HCT116 (cell line): ENCODE measurements around the gene MBD6. TPM values are rescaled to one million over a fixed set of nuclear protein-coding genes. Genes with fewer than 3 reads are reported as not detected.

ENCODE experiments used
- ATAC-seq: fragments of 200-7000 bp; cut with Tn5 transposase; 2 replicates; pipeline ENCODE4 v1.9.1; 2020; ENCODE audit warnings: mild to moderate bottlenecking, moderate library complexity
- BruUV-seq: library from RNA; stranded (reverse); fragments of 400-500 nt; replicated peaks from 2 replicates; lab custom pipeline; 2021; lab: Mats Ljungman, UMichigan
- CTCF ChIA-PET: fragments of 300-600 bp; sonication (Branson Sonifier 250); formaldehyde crosslinking; loops from one replicate; lab custom pipeline; 2021; ENCODE audit warnings: antibody characterized with exemption; lab: Charles Lee
- POLR2A ChIA-PET: fragments of 300-600, 350-600 bp; sonication (Branson Sonifier 250); formaldehyde crosslinking; loops from one replicate; lab custom pipeline; 2021; ENCODE audit warnings: antibody characterized with exemption; lab: Charles Lee
- RAD21 ChIA-PET, 2 experiments: fragments of 300-600 bp; sonication (Branson Sonifier 250); formaldehyde crosslinking; loops; one replicate each; lab custom pipeline; 2023; ENCODE audit warnings: low total read pairs in 2 of 2; ENCODE audit not compliant: uncharacterized antibody in 2 of 2, unreplicated experiment in 2 of 2, low non-redundant PET in 1 of 2; lab: Charles Lee
- DNase-seq: peaks from one replicate; pipeline ENCODE4 v3.0.0-alpha.2; 2010; ENCODE audit warnings: low read depth, low spot score
- H2AFZ ChIP-seq: fragments of 200-600 bp; shearing (Covaris generic), sonication (generic); 2 replicates; pipeline ENCODE4 v1.6.1; 2017; ENCODE audit warnings: low read depth, mixed run types, mixed read lengths, antibody characterized with exemption, low read length; ENCODE audit not compliant: poor library complexity, severe bottlenecking
- H3K27ac ChIP-seq: 2 replicates; pipeline ENCODE4 v1.5.1; 2012; ENCODE audit warnings: low read depth, low read length
- H3K27me3 ChIP-seq: fragments of 200-600 bp; sonication (generic); 2 replicates; pipeline ENCODE4 v1.6.1; 2016; ENCODE audit warnings: mixed run types, low read length, mixed read lengths; ENCODE audit not compliant: insufficient read depth
- H3K36me3 ChIP-seq, 2 experiments: fragments of 200-500 bp in 1 of 2; fragments of 200-600 bp in 1 of 2; sonication (Bioruptor generic) in 1 of 2; sonication (generic) in 1 of 2; 2 replicates each; pipeline versions ENCODE4 v1.5.1 to v1.6.1; 2014 to 2016; ENCODE audit warnings: low read length in 2 of 2, inconsistent platforms in 1 of 2, mixed read lengths in 1 of 2, mixed run types in 1 of 2; ENCODE audit not compliant: insufficient read depth in 2 of 2, control insufficient read depth in 1 of 2
- H3K4me1 ChIP-seq, 2 experiments: fragments of 200-600 bp in 1 of 2; sonication (generic) in 1 of 2; 2 replicates each; pipeline versions ENCODE4 v1.5.1 to v1.6.1; 2012 to 2017; ENCODE audit warnings: low read length in 2 of 2, inconsistent platforms in 1 of 2, mild to moderate bottlenecking in 1 of 2, mixed read lengths in 1 of 2, mixed run types in 1 of 2, moderate library complexity in 1 of 2; ENCODE audit not compliant: insufficient read depth in 2 of 2, control insufficient read depth in 1 of 2
- H3K4me2 ChIP-seq: fragments of 200-600 bp; sonication (generic); 2 replicates; pipeline ENCODE4 v1.6.1; 2017; ENCODE audit warnings: mixed run types, low read length, mixed read lengths
- H3K4me3 ChIP-seq, 2 experiments: fragments of 200-600 bp in 1 of 2; sonication (generic) in 1 of 2; replicated peaks in 1 of 2; 2 replicates each; pipeline ENCODE4 v1.5.1; 2011 to 2016; ENCODE audit warnings: low read length in 2 of 2, control low read depth in 1 of 2, low read depth in 1 of 2, mild to moderate bottlenecking in 1 of 2, mixed read lengths in 1 of 2, mixed run types in 1 of 2
- H3K79me2 ChIP-seq: fragments of 200-600 bp; sonication (generic); 2 replicates; pipeline ENCODE4 v1.6.1; 2017; ENCODE audit warnings: mild to moderate bottlenecking, mixed run types, low read length, moderate library complexity, mixed read lengths; ENCODE audit not compliant: insufficient read depth
- H3K9ac ChIP-seq: fragments of 200-600 bp; sonication (generic); 2 replicates; pipeline ENCODE4 v1.6.1; 2016; ENCODE audit warnings: low read length, mixed read lengths
- H3K9me2 ChIP-seq: fragments of 200-600 bp; sonication (generic), shearing (Covaris generic); 2 replicates; pipeline ENCODE4 v1.6.1; 2017; ENCODE audit warnings: mixed run types, mild to moderate bottlenecking, moderate library complexity; ENCODE audit not compliant: insufficient read depth
- H3K9me3 ChIP-seq, 2 experiments: fragments of 200-500 bp in 1 of 2; fragments of 200-600 bp in 1 of 2; sonication (Bioruptor generic) in 1 of 2; sonication (generic) in 1 of 2; 2 replicates each; pipeline ENCODE4 v1.6.1; 2014 to 2017; ENCODE audit warnings: low read length in 2 of 2, mixed read lengths in 2 of 2, inconsistent platforms in 1 of 2, low read depth in 1 of 2, mild to moderate bottlenecking in 1 of 2, mixed run types in 1 of 2, moderate library complexity in 1 of 2; ENCODE audit not compliant: control insufficient read depth in 1 of 2, insufficient read depth in 1 of 2
- H4K20me1 ChIP-seq: fragments of 200-600 bp; sonication (generic), shearing (Covaris generic); 2 replicates; pipeline ENCODE4 v1.6.1; 2017; ENCODE audit warnings: mixed run types, mild to moderate bottlenecking, moderate library complexity; ENCODE audit not compliant: insufficient read depth
- CBX3 ChIP-seq: IDR thresholded peaks from 2 replicates; pipeline ENCODE4 v1.6.1; 2012; ENCODE audit warnings: low read depth
- CEBPB ChIP-seq: IDR thresholded peaks from 2 replicates; pipeline ENCODE4 v1.6.1; 2012; ENCODE audit warnings: low read depth
- ELF1 ChIP-seq: IDR thresholded peaks from 2 replicates; pipeline ENCODE4 v1.6.1; 2012; ENCODE audit warnings: low read depth, borderline replicate concordance
- EZH2 ChIP-seq: fragments of 200-600 bp; sonication (generic); IDR thresholded peaks from 2 replicates; pipeline ENCODE4 v1.6.1; 2017; ENCODE audit warnings: antibody characterized with exemption, mixed run types
- JUND ChIP-seq: IDR thresholded peaks from 2 replicates; pipeline ENCODE4 v1.6.1; 2012
- RAD21 ChIP-seq: IDR thresholded peaks from 2 replicates; pipeline ENCODE4 v1.6.1; 2012; ENCODE audit warnings: low read depth, mild to moderate bottlenecking
- SRF ChIP-seq: IDR thresholded peaks from 2 replicates; pipeline ENCODE4 v1.6.1; 2012; ENCODE audit warnings: low read depth
- ZFX ChIP-seq: fragments of 450-650 bp; IDR thresholded peaks from 2 replicates; pipeline ENCODE4 v1.6.1; 2017
- ZNF274 ChIP-seq: fragments of 200-500 bp; sonication (Bioruptor generic); IDR thresholded peaks from 2 replicates; pipeline ENCODE4 v1.6.1; 2014; ENCODE audit warnings: mild to moderate bottlenecking, low read depth, low read length, inconsistent platforms
- intact Hi-C: fragments of 100-400 bp; cut with micrococcal nuclease; formaldehyde crosslinking; loops from 2 replicates; pipeline ENCODE4 v1.10.0; 2022
- total RNA-seq: library from RNA; stranded (reverse); gene quantifications from one replicate; pipeline ENCODE4 v1.2.1, GENCODE V29; 2021; ENCODE audit not compliant: unreplicated experiment
- TF ChIP-seq, protein P1 (sequence below): IDR thresholded peaks from 2 replicates; pipeline ENCODE4 v1.6.1; 2011; ENCODE audit warnings: mild to moderate bottlenecking, low read length, moderate library complexity; ENCODE audit not compliant: insufficient replicate concordance; ENCODE audit errors: extremely low read depth
- TF ChIP-seq, protein P2 (sequence below): IDR thresholded peaks from 2 replicates; pipeline ENCODE4 v1.6.1; 2012
- TF ChIP-seq, protein P3 (sequence below): IDR thresholded peaks from 2 replicates; pipeline ENCODE4 v1.6.1; 2012; ENCODE audit warnings: low read depth

Gene MBD6
- total RNA-seq, 1 experiment from 2014 or later = 70.1 TPM

GRCh38 chr12:57526477-57527126 is 4.0 kb downstream of the MBD6 start:
- POLR2A ChIA-PET = no interaction called here
- Histone ChIP-seq H3K9ac (no peak overlapping the region), H3K9me3 (no peaks in the 10 kb centered on the region), H3K4me2 (no peak overlapping the region), H2AFZ (no peak overlapping the region), H3K9me2 (no peaks in the 10 kb centered on the region), H3K27ac (no peak overlapping the region), H4K20me1 (no peaks in the 10 kb centered on the region), H3K4me1 (peaks cover 12 to 26% of the 10 kb centered on the region in 2 experiments; a peak in 3 of 4 replicates), H3K27me3 (no peaks in the 10 kb centered on the region), H3K4me3 (no peak overlapping the region), H3K79me2 (peaks cover 25% of the 10 kb centered on the region), H3K36me3 (peaks cover 30 to 38% of the 10 kb centered on the region in 2 experiments)
- RAD21 ChIA-PET = no interaction called here
- CTCF ChIA-PET = no interaction called here
- no peak for DNase-seq
- intact Hi-C loops = no loop called here
- no peak for ATAC-seq
- TF ChIP-seq, protein P1, sequence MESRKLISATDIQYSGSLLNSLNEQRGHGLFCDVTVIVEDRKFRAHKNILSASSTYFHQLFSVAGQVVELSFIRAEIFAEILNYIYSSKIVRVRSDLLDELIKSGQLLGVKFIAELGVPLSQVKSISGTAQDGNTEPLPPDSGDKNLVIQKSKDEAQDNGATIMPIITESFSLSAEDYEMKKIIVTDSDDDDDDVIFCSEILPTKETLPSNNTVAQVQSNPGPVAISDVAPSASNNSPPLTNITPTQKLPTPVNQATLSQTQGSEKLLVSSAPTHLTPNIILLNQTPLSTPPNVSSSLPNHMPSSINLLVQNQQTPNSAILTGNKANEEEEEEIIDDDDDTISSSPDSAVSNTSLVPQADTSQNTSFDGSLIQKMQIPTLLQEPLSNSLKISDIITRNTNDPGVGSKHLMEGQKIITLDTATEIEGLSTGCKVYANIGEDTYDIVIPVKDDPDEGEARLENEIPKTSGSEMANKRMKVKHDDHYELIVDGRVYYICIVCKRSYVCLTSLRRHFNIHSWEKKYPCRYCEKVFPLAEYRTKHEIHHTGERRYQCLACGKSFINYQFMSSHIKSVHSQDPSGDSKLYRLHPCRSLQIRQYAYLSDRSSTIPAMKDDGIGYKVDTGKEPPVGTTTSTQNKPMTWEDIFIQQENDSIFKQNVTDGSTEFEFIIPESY = no peak
- no peak for TF ChIP-seq SRF
- no peak for TF ChIP-seq ELF1
- no peak for TF ChIP-seq EZH2
- TF ChIP-seq CBX3 = no peak
- no peak for TF ChIP-seq ZFX
- BruUV-seq = no TSS peak

DNA sequence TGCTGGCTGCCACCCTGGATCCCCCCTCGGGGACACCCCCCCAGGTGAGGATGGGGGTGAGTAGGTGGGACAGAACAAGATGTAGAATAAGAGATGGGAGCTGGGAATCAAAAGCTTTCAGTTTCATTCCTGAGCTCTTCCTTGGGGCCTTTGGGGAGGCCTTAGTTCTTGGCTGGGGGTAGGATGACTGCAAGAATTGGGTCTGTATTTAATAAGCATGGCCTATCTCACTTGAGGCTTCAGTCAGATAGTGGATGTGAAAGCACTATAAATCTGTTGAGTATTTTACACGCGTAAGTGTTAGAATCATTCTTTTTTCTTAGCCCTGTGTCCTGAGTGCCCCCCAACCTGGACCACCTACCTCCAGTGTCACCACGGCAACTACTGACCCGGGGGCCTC is 4.6 kb downstream of the MBD6 start:
- peaks cover 31 to 41% of the 10 kb centered on the region in 2 experiments for H3K36me3 ChIP-seq
- DNase-seq = no peak
- no peak for TF ChIP-seq ELF1
- TF ChIP-seq, protein P2, sequence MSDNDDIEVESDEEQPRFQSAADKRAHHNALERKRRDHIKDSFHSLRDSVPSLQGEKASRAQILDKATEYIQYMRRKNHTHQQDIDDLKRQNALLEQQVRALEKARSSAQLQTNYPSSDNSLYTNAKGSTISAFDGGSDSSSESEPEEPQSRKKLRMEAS = no peak
- no peak for TF ChIP-seq ZFX
- TF ChIP-seq CEBPB = no peak
- TF ChIP-seq, protein P1 = no peak
- TF ChIP-seq ZNF274 = no peak
- no peak for TF ChIP-seq RAD21
- TF ChIP-seq JUND = no peak
- TF ChIP-seq, protein P3, sequence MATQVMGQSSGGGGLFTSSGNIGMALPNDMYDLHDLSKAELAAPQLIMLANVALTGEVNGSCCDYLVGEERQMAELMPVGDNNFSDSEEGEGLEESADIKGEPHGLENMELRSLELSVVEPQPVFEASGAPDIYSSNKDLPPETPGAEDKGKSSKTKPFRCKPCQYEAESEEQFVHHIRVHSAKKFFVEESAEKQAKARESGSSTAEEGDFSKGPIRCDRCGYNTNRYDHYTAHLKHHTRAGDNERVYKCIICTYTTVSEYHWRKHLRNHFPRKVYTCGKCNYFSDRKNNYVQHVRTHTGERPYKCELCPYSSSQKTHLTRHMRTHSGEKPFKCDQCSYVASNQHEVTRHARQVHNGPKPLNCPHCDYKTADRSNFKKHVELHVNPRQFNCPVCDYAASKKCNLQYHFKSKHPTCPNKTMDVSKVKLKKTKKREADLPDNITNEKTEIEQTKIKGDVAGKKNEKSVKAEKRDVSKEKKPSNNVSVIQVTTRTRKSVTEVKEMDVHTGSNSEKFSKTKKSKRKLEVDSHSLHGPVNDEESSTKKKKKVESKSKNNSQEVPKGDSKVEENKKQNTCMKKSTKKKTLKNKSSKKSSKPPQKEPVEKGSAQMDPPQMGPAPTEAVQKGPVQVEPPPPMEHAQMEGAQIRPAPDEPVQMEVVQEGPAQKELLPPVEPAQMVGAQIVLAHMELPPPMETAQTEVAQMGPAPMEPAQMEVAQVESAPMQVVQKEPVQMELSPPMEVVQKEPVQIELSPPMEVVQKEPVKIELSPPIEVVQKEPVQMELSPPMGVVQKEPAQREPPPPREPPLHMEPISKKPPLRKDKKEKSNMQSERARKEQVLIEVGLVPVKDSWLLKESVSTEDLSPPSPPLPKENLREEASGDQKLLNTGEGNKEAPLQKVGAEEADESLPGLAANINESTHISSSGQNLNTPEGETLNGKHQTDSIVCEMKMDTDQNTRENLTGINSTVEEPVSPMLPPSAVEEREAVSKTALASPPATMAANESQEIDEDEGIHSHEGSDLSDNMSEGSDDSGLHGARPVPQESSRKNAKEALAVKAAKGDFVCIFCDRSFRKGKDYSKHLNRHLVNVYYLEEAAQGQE = no peak

More for the DNA sequence above, 4.6 kb downstream of the MBD6 start:
- Histone ChIP-seq H3K9ac (no peak overlapping the region), H2AFZ (no peak overlapping the region), H3K79me2 (peaks cover 25% of the 10 kb centered on the region), H3K9me3 (no peaks in the 10 kb centered on the region), H3K4me3 (no peak overlapping the region), H3K27me3 (no peaks in the 10 kb centered on the region), H4K20me1 (no peaks in the 10 kb centered on the region), H3K27ac (no peak overlapping the region), H3K4me1 (peaks cover 10 to 20% of the 10 kb centered on the region in 2 experiments; a peak in 3 of 4 replicates), H3K4me2 (no peak overlapping the region), H3K9me2 (no peaks in the 10 kb centered on the region)
- ATAC-seq = no peak
- BruUV-seq = no TSS peak
- ChIA-PET POLR2A (no interaction called here), CTCF (no interaction called here), RAD21 (no interaction called here)
- intact Hi-C loops = no loop called here
